ENCODE measurements around the gene APCDD1L. TPM values are rescaled to one million over a fixed set of nuclear protein-coding genes. Genes with fewer than 3 reads are reported as not detected.
"Not testable (repeated sequence)": the region's sequence is repeated elsewhere in the genome, so short reads cannot be mapped to it uniquely, and the experiment has no call there.

The APCDD1L gene
- total RNA-seq, 4 donors from 2014 or later = 0.33 to 1.7 (median 1.1) TPM

DNA sequence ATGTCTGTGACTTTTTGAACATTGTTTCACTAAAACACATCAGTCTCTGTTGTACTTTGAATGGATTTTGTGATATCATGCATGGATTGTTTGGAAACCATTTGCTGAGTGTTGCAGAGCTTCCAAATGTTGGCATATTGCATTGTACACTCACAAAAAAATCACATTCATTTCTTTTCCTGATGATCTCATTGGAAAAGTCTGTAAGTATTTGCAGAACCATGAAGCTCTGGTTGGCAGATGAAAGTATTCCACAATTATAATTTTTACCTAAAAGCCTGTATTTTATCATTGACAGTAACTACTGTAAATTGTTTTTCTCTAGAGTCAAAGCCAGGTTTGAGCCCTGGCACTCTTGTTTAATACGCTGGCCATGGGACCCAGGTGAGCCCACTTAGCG is 84.1 kb downstream of the APCDD1L start:
- Histone ChIP-seq H3K4me1 (peaks cover 28 to 41% (median 38%) of the 10 kb centered on the region in 4 donors), H3K27ac (replicated peaks in 1 of 4) (peak overlapping the region; percentile 33 to 60 (median 52)), H3K36me3 (peaks cover 0 to 6% (median 1%) of the 10 kb centered on the region in 4 donors), H3K4me3 (no peak overlapping the region), H3K9me3 (no peaks in the 10 kb centered on the region), H3K27me3 (no peaks in the 10 kb centered on the region)
- WGBS = 100% methylated on average over 2 of the region's 2 CpGs
- DNase-seq (ENCODE audit: extremely low spot score) = no peak
- TF ChIP-seq POLR2A (IDR thresholded peaks at IDR 0.05; ENCODE audit: low read depth) (no peak), POLR2AphosphoS5 (IDR thresholded peaks at IDR 0.05) (no peak), EP300 (IDR thresholded peaks at IDR 0.05) (no peak)
- TF ChIP-seq, protein P1, sequence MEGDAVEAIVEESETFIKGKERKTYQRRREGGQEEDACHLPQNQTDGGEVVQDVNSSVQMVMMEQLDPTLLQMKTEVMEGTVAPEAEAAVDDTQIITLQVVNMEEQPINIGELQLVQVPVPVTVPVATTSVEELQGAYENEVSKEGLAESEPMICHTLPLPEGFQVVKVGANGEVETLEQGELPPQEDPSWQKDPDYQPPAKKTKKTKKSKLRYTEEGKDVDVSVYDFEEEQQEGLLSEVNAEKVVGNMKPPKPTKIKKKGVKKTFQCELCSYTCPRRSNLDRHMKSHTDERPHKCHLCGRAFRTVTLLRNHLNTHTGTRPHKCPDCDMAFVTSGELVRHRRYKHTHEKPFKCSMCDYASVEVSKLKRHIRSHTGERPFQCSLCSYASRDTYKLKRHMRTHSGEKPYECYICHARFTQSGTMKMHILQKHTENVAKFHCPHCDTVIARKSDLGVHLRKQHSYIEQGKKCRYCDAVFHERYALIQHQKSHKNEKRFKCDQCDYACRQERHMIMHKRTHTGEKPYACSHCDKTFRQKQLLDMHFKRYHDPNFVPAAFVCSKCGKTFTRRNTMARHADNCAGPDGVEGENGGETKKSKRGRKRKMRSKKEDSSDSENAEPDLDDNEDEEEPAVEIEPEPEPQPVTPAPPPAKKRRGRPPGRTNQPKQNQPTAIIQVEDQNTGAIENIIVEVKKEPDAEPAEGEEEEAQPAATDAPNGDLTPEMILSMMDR (IDR thresholded peaks at IDR 0.05) = no peak
- intact Hi-C loops (cut with DNase I) = no loop called here

DNA sequence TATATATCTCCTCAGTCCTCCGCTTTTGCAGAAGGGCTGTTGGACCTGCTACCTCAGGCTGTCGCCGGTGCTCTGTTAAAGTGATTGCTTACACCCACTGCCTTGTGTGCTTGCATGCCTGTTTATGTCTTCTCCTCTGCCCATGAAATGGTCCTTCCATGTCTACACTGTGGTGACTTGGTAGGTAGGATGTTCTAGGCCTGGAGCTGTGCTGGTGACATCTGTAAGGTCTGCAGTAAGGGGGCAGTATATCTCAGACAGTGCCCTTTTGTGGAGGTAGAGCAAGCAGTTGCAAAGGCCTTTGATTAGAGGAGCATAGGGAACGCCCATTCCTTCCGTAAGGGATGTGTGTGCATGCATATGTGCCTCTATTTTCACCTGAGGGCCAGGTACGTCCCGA is 85.9 kb downstream of the APCDD1L start:
- Histone ChIP-seq H3K4me1 (peaks cover 28 to 42% (median 39%) of the 10 kb centered on the region in 4 donors), H3K27me3 (no peaks in the 10 kb centered on the region), H3K27ac (replicated peaks in 1 of 4) (no peak overlapping the region), H3K4me3 (no peak overlapping the region), H3K36me3 (peaks cover 0 to 6% (median 1%) of the 10 kb centered on the region in 4 donors), H3K9me3 (no peaks in the 10 kb centered on the region)
- 97% methylated on average over 6 of the region's 7 CpGs for WGBS
- DNase-seq (ENCODE audit: extremely low spot score) = no peak
- intact Hi-C loops (cut with DNase I) = no loop called here
- TF ChIP-seq EP300 (IDR thresholded peaks at IDR 0.05) = no peak
- TF ChIP-seq, protein P1 (IDR thresholded peaks at IDR 0.05) = no peak
- TF ChIP-seq POLR2AphosphoS5 (IDR thresholded peaks at IDR 0.05) = no peak
- TF ChIP-seq POLR2A (IDR thresholded peaks at IDR 0.05; ENCODE audit: low read depth) = no peak

DNA sequence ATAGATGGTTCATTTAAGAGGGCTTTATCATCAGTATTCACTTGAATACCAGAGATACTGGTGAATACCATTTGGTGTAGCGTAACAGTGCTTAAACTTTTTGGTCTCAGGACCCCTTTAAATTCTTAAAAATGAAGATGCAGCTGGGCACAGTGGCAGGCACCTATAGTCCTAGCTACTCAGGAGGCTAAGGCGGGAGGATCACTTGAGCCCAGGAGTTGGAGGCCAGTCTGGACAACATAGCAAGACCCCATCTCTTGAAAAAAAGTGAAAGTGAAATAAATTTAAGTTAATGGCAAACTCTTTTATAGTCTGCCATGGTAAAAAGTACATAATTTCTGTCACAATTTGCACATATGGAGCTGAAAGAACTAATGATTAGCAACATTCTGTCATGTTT is 86.8 kb downstream of the APCDD1L start:
- Histone ChIP-seq H3K4me3 (no peak overlapping the region), H3K27ac (replicated peaks in 1 of 4) (no peak overlapping the region), H3K27me3 (no peaks in the 10 kb centered on the region), H3K36me3 (peaks cover 0 to 6% (median 1%) of the 10 kb centered on the region in 4 donors), H3K9me3 (no peaks in the 10 kb centered on the region), H3K4me1 (peaks cover 21 to 41% (median 30%) of the 10 kb centered on the region in 4 donors)
- 93% methylated on average over 2 of the region's 2 CpGs for whole genome bisulfite sequencing
- no peak for DNase-seq (ENCODE audit: extremely low spot score)
- TF ChIP-seq EP300 (IDR thresholded peaks at IDR 0.05) (no peak), POLR2AphosphoS5 (IDR thresholded peaks at IDR 0.05) (no peak), POLR2A (IDR thresholded peaks at IDR 0.05; ENCODE audit: low read depth) (no peak)
- TF ChIP-seq, protein P1 (IDR thresholded peaks at IDR 0.05) = no peak
- intact Hi-C loops (cut with DNase I) = no loop called here

DNA sequence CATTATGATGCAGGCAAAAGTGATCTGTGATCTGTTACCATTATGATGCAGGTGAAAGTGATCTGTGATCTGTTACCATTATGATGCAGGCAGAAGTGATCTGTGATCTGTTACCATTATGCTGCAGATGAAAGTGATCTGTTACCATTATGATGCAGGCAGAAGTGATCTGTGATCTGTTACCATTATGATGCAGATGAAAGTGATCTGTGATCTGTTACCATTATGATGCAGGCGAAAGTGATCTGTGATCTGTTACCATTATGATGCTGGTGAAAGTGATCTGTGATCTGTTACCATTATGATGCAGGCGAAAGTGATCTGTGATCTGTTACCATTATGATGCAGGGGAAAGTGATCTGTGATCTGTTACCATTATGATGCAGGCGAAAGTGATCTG is 87.6 kb downstream of the APCDD1L start:
- H3K27ac ChIP-seq (replicated peaks in 1 of 4); H3K9me3 ChIP-seq; DNase-seq (ENCODE audit: extremely low spot score); H3K27me3 ChIP-seq; H3K36me3 ChIP-seq; H3K4me3 ChIP-seq; intact Hi-C loops (cut with DNase I): not testable (repeated sequence)
- 96% methylated on average over 3 of the region's 3 CpGs for WGBS
- peaks cover 13 to 34% (median 23%) of the 10 kb centered on the region in 4 donors for H3K4me1 ChIP-seq

DNA sequence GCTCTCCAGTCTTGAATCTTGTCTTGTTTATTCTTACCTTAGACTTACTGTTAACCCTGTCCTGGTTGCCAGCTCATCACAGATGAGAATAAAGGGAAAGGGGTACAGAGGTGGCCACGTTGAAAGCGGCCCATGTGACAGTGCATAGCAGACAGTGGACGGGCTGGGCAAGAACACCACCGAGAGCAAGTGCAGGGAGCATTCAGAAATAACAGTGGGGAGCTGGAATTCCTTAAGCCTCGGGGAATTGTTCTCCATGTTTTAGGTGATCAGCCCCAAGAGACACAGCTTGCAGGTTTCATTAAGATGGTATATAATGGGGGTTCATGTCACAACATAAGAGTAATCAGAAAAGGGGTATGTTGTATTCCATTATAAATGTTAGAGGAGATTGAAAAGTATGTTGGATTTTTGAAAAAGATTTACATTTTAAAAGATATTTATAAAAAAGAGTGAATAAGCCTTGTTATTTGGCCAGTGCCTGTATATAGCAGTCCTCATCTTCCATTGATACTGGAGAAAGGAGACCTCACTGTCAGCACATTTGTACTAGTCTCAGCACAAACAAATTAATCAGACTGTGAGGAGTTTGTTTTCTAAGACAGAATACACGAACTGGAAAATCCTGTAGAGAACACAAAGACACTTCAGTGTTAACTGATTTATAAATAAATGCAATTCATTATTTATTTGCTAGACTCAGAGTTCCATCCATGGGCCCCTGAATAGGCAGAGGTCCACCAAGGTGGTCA is 90.8 kb downstream of the APCDD1L start:
- no peak overlapping the region for H3K4me3 ChIP-seq
- TF ChIP-seq, protein P1 (IDR thresholded peaks at IDR 0.05) = no peak
- TF ChIP-seq EP300 (IDR thresholded peaks at IDR 0.05) = no peak
- no peak for DNase-seq (ENCODE audit: extremely low spot score)
- H3K9me3 ChIP-seq = no peaks in the 10 kb centered on the region
- no peak overlapping the region for H3K27ac ChIP-seq (replicated peaks in 1 of 4)
- intact Hi-C loops (cut with DNase I) = no loop called here
- no peaks in the 10 kb centered on the region for H3K27me3 ChIP-seq
- H3K4me1 ChIP-seq = peaks cover 0 to 9% (median 0%) of the 10 kb centered on the region in 4 donors
- WGBS = 78% methylated on average over 6 of the region's 6 CpGs
- H3K36me3 ChIP-seq = peaks cover 5 to 33% (median 14%) of the 10 kb centered on the region in 4 donors
